ENCODE data around the gene COL26A1. TPM values are rescaled to one million over a fixed set of nuclear protein-coding genes. Genes with fewer than 3 reads are reported as not detected.
"Not testable (repeated sequence)": the region's sequence is repeated elsewhere in the genome, so short reads cannot be mapped to it uniquely, and the experiment has no call there.

COL26A1 gene
- 3.5 TPM for total RNA-seq

DNA sequence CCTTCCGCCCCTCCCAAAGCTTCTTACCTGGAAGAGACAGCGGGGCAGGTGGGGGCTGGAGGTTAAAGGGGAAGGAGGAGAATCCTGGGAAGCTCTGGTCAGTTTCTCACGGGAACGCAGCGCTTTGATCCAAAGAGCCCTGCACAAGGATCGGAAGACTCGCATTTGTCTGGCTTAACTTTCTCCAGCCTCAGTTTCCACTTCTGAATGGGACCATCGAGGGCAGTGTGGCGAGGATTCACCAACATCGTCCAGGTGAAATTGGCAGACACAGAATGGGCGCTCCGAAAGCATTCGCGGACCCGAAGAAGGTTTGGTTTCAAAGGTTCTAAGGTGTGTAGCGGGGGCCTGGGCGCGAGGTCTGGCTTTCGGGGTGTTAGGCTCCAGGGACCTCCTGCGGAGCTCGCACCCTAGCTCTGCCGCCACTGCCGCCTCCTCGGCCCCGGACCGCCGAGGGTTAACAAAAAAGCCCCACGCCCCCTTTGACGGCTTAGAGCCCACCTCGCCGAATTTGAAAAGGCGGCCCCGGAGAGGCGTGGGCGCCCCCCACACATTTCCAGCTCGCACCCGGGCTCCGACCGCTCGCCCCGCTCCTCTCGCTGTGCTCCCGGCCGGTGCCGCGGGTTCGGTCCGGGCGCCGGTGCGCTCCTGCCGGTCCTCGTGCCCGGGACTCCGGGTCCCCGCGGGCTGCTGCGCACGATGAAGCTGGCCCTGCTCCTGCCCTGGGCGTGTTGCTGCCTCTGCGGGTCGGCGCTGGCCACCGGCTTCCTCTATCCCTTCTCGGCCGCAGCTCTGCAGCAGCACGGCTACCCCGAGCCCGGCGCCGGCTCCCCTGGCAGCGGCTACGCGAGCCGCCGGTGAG is at the start of gene COL26A1:
Gene COL26A1, plus strand, starts transcription at position 542 of the 862 bp plus-strand sequence. Its CDS starts 158 bp downstream, at position 700.
- no peak for DNase-seq

DNA sequence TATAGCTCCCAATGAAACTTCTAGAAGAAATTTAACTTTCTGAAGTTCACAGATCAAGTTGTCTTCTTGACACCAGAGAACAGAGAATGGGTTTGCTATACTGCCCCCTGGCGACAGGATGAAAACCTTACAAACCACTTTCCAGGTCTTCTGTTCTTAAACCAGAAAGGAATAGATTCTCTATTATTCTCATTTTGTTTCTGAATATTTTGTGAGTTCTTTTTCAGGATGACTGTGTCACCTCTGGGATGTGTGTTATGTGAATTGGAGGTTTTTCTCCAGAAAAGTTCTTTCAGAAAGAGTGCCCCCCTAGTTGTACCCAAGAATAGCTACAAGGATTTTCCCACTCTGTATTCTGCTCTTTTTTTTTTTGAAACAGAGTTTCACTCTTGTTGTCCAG is 47.3 kb upstream of the COL26A1 start:
- DNase-seq, result no peak

DNA sequence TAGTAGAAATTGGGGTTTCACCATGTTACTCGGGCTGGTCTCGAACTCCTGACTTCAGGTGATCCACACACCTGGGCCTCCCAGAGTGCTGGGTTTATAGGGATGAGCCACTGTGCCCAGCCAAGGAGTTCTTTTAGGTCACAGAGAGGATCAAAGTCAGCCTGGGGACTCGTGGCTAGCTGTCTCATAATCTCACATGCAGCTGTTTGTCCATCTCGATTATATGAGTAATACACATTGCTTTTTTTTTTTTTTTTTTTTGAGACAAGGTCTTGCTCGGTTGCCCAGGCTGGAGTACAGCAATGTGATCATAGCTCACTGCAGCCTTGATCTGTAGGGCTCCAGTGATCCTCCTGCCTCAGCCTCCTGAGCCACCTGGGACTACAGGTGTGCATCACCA is 43.3 kb upstream of the COL26A1 start:
- no peak for DNase-seq

DNA sequence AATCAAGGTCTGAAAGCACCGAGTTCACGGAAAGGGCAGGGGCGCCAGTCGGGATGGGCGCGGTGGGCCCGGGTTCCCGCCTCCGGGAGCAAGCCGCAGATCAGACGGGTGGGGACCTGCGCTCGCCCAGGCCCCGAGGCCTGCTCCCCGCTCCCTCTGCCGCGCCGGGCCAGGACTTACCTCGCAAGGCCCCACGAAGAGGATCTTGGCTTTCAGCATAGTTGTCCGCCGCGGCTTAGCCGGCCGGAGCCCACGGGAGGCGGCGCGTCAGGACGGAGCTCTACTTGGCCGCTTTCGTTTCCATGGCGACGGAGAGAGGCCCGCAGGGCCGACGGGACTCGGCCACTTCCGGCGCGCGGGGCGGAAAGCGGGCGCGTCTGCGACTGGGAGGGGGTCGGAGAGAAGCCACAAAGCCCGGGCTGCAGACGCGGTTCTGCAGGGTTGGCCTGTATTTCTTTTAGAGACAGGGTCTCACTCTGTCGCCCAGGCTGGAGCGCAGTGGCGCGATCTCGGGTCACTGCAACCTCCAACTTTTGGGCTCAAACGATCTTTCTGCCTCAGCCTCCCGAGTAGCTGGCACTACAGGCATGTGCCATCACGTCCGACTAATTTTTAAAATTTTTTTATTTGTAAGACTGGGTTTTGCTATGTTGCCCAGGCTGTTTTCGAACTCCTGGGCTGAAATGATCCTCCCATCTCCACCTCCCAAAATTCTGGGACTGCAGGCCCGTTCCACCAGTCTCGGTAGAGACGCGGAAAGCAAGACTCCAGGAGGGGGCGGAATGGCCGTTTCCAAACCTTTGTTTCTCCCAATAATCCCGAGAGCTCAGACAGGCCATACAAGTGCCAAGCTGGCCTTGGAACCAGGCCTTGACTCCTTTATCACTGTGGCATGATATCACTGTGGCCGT is 40.9 kb upstream of the COL26A1 start, which contains the start of gene IFT22:
Gene IFT22, minus strand, starts transcription at position 322 of the 911 bp plus-strand sequence. Its CDS starts 103 bp downstream, at position 219.
- peak; percentile 68 for DNase-seq

DNA sequence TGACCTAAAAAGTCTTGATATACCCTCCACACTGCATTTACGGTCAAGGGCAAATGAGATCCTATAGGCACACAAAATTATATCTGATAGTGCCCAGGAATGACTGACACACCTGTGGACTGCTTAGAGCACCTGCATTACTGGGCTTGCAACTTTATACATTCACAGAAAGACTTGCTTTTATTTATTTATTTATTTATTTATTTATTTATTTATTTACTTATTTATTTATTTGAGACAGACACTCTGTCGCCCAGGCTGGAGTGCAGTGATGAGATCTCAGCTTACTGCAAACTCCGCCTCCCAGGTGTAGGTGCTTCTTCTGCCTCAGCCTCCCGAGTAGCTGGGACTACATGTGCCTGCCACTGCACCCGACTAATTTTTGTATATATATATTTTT is 34.5 kb upstream of the COL26A1 start:
- DNase-seq, result no peak

DNA sequence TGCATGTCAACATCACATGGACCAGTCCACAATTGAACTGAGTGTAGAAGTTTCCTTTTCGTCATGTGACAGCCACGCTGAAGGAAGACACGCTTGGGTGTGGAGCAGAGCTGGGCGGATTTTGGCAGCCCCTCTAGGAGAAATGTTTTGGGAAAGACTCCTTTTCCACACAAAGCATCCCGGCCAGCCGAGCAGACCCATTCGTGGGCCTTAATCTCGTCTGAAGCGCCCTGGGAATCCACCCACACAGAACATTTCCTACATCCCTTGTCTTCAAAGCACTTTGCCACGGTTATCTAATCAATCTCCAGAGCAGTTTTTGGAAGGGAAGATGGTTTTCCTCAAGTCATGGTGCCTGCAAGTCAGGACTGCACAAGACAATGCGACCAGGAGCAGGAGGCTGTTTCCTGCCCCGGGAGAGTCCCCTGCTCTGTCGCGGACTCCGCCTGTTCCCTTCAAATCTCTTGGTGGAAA is 32.6 kb upstream of the COL26A1 start:
- DNase-seq, result no peak

DNA sequence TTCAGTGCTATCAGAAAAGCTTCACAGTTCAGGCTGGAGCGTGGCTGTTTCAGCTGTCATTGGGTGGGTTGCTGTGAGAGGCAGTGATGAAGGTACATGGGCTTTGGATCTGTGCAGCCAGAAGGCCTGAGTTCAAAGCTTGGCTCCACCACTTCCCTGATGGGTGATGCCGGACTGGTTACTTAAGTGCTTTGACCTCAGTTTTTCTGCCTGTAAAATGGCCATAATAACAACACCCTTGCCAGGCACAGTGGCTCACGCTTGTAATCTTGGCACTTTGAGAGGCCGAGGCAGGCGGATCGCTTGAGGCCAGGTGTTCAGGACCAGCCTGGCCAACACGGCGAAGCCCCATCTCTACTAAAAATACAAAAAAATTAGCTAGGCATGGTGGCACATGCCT is 30.6 kb upstream of the COL26A1 start:
- no peak for DNase-seq

DNA sequence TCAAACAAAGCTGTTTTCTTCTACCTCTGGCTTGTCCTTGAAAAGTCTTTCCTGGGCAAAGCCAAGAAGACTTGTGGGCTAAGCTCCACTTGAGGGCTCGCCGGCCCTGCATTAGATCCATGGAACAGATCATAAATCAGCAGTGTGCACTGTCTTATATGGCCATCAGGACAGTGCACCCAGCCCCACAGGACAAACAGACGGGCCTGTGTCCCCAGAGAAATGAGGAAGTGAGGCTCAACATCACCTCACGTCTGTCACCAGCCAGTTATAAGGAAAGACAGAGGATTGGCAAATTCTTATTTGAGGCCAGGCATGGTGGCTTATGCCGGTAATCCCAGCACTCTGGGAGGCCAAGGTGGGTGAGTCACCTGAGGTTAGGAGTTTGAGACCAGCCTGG is 28.8 kb upstream of the COL26A1 start:
- no peak for DNase-seq

DNA sequence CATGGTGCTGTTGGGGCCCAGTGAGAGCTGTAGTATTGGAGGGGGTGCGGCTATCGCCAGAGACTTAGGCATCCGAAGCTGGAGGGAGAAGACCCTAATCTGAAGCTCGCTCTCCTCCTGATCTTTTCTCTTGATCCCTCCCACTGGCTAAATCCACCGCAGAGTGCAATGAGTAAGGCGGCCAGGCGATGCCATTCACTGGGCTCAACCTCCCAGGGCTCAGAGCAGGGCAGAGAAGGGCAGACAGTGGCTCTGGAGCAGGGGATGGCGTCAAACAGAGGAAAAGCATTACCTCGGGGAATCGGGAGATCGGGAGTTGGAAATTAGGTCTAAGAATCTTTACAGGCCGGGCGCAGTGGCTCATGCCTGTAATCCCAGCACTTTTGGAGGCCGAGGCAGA is 22.3 kb upstream of the COL26A1 start:
- no peak for DNase-seq

DNA sequence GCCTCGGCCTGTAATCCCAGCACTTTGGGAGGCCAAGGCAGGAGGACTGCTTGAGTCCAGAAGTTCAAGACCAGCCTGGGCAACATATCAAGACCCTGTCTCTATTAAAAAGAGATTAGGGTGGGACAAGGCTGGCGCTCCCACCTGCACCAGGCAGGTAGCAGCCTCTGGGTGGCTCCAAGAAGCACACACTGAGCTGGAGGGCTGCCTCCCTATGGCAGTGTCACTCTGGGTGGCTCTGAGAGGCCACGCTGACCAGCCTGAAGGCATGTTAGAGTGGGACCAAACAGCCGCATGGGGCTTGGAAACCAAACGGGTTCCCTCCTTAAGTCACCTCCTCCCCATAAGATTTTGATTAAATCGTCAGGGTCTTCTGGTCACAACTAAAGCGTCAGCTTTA is 19.8 kb upstream of the COL26A1 start:
- DNase-seq, result no peak

DNA sequence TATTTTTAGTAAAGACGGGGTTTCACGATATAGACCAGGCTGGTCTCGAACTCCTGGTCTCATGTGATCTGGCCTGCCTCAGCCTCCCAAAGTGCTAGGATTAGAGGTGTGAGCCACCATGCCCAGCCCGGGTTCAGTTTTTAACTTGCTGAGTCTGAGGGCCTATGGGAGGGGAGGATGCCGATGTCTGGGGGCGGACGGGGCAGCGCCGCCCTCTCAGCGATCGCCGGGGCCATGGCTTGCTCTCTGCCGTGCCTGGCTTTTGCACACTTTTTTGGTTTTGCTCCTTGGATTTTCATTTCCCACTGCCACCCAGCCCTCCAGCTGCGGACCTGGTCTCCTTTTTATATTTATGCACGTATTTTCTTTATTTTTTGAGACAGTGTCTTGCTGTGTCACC is 15.2 kb upstream of the COL26A1 start:
- no peak for DNase-seq

DNA sequence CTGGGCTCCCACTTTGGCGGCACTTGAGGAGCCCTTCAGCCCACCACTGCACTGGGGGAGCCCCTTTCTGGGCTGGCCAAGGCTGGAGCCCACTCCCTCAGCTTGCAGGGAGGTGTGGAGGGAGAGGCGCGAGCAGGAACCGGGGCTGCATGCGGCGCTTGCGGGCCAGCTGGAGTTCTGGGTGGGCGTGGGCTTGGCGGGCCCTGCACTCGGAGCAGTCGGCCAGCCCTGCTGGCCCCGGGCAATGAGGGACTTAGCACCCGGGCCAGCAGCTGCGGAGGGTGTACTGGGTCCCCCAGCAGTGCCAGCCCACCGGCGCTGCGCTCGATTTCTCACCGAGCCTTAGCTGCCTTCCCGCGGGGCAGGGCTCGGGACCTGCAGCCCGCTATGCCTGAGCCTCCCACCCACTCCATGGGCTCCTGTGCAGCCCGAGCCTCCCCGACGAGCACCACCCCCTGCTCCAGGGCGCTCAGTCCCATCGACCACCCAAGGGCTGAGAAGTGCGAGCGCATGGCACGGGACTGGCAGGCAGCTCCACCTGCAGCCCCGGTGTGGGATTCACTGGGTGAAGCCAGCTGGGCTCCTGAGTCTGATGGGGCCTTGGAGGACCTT is 14.1 kb upstream of the COL26A1 start:
- DNase-seq, result not testable (repeated sequence)

DNA sequence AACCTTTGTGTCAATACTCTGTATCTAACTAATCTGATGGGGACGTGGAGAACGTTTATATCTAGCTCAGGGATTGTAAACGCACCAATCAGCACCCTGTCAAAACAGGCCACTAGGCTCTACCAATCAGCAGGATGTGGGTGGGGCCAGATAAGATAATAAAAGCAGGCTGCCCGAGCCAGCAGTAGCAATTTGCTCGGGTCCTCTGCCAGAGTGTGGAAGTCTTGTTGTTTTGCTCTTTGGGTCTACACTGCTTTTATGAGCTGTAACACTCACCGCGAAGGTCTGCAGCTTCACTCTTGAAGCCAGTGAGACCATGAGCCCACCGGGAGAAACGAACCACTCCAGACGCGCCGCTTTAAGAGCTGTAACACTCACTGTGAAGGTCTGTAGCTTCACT is 13.4 kb upstream of the COL26A1 start:
- DNase-seq, result not testable (repeated sequence)

DNA sequence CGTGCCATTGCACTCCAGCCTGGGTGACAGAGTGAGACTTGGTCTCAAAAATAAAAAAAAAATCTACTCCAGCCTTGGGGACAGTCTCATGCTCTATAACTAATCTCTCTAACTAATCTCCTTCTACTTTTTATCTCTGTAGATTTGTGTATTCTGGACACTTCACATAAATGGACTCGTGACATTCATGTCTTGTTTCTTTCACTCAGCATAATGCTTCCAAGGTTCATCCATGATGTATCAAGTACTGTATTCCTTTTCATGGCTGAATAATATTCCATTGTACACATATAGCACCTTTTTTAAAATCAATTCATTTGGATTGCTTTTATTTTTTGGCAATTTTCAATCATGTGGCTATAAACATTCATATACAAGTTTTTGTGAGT is 9.8 kb upstream of the COL26A1 start:
- DNase-seq, result no peak

DNA sequence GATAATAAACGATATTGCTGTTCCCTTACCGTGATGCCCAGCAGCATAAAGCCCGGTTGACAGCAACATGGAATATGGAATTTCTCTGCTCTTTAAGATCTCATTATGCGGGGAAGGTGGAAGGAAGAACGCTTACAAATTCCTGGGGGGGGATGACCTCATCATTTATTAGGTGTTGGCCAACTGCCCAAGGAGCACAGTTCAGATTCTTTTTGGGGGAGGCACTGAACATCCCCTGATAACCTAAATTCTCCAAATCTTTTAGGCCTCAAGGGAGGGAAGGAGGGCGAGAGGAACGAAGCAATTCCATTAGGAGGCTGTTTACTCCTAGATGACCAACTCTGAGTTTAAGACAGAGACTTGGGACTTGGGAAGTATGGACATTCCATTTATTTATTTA is 5.2 kb upstream of the COL26A1 start:
- DNase-seq, result no peak

DNA sequence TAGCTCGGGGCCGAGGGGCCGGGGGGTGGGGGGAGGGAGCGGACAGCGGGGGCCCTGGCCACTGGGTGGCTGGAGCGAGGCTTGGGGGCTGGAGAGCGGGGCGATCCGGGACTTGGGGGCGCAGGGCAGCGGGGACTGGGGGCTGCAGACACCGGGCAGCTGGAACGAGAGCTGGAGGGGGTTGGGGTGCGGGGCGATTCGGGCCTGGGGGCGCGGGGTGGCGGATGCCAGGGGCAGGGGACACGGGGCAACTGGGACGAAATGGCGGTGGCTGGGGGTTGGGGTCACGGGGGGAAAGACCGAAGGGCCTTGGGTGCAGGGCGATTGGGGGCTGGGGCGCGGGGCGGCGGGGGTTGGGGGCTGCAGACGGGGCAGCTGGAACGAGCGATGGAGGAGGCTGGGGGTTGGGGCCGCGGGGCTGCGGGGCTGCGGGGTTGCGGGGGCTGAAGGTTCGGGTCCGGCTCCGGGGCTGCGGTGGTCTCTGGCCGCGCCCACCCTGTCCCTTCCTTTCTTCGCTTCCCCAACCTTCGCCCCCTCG is 590 bp downstream of the COL26A1 start:
- no peak for DNase-seq

DNA sequence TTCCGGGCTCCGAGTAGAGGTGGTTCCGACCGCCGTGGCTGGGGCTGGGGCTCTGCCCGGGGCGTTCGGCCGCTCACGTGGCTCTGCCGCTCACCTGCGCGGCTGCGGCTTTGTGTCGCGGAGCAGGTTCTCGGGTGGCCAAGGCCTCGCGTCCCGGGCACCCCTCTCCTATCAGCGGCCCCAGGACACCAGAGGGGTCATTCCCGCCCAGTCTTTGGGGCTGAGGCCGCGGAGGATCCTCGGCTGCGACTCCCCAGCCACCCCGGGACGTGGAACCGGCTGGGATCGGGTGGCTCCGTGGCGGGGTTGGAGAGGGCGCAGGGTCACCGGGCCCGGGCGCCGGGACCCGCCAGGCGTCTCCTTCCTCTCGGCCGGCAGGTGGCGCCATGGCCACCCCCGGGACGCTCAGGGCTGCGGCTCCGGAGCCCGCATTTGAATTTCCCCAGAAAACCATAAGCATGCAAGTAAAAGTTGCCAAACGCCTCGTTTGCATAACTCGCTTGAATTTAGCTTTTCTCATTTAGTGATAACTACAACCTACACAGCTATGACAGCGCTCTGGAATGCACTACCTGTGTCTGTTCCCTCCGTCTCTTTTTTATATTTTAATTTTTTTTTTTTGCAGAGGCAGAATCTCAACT is 1.2 kb downstream of the COL26A1 start:
- peak; percentile 54 for DNase-seq

DNA sequence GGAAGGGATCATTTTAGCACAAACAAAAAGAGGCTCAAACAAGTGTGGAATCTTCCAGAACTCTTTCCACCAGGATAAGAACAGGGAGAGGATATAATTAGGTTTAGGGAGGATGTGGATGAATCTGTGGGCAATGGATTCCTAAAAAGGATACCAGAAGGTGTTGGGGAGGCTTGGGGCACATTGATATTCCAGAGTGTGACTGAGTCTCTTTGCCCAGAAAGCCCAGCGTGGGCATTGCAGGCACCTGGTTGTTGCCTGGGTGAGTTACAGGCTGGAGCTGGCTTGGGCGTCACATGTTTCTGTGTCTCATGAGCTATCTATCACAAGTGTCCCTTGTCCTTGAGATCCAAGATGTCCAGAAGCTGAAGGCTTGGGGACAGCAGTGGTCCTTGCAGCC is 3.3 kb downstream of the COL26A1 start:
- DNase-seq, result no peak

DNA sequence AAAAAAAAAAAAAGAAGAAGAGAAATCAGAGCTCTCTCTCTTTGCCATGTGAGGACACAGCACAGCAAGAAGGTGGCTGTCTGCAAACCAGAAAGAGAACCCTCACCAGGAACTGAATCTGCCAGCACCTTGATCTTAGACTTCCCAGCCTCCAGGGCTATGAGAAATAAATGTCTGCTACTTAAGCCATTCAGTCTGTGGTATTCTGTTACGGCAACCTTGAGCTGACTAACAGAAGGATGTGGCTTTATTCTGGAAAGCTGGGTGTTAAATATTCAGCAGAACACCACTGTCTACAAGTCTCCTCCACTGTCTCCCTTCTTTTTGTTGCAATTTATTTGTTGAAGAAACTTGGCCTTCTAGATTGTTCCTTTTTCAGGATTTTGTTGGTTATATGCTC is 5.0 kb downstream of the COL26A1 start:
- DNase-seq, result no peak

DNA sequence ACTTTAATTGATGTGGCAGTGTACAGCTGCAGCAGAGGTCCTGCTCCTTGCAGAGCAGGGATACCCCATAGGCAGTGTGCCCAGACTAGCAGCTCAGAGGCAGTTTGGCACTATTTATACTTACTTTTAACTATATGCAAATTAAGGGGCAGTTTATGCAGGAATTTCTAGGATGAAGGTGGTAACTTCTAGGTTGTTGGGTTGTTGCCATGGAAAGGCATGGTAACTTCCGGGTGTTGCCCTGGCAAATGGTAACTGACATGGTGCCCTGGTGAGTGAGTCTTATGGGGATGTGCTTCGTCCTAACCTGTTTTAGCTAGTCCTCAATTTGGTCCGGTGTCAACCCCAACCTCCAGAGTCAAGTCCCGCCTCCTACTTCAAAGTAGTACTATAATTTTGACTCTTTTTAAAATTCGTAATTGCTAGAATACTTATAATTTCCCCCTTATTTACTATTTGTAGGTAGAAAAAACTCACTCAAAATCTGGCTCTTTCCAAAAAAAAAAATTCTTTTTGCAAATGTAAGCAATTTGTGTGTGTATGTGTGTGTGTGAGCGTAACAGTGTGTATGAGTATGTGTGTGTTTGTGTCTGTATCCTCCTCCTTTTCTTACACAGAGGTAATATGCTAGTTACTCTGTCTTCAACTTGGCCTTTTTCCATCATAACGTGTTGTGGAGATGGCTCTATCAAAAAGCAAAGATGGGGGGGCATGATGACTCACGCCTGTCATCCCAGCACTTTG is 5.9 kb downstream of the COL26A1 start:
- DNase-seq, result no peak

DNA sequence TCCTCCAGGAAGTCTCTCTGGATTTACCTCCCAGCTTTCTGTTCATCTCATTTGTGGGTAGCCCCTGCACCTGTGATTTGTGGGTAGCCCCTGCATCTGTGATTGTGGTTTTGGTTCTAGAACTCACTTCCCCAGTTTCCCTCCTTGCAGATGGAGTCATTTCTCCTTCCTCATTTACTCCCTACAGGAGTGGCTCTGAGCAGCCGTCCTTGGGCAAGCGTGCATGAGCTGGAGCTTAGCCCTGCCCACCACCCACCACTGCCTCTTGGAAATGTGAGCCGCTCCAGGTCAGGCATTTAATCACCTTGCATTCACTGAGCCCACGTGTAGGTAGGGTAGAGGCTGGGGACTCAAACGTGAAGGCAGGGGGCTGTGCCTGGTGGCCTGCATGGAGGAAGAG is 8.2 kb downstream of the COL26A1 start:
- no peak for DNase-seq

Data from skin of body (tissue), 2 donors.